ENCODE results near the gene ZNF334.

GRCh38 chr20:46483879-46484278 is 29.5 kb downstream of the ZNF334 start:
- TF ChIP-seq, protein P1, sequence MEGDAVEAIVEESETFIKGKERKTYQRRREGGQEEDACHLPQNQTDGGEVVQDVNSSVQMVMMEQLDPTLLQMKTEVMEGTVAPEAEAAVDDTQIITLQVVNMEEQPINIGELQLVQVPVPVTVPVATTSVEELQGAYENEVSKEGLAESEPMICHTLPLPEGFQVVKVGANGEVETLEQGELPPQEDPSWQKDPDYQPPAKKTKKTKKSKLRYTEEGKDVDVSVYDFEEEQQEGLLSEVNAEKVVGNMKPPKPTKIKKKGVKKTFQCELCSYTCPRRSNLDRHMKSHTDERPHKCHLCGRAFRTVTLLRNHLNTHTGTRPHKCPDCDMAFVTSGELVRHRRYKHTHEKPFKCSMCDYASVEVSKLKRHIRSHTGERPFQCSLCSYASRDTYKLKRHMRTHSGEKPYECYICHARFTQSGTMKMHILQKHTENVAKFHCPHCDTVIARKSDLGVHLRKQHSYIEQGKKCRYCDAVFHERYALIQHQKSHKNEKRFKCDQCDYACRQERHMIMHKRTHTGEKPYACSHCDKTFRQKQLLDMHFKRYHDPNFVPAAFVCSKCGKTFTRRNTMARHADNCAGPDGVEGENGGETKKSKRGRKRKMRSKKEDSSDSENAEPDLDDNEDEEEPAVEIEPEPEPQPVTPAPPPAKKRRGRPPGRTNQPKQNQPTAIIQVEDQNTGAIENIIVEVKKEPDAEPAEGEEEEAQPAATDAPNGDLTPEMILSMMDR (IDR thresholded peaks at IDR 0.05; ENCODE audit: low read depth, low read length, poor library complexity, severe bottlenecking) = no peak
- no peak for TF ChIP-seq EZH2phosphoT487 (IDR thresholded peaks at IDR 0.05; ENCODE audit: borderline replicate concordance, low read length)
